Measurements from ENCODE around the gene WFDC5. TPM values are rescaled to one million over a fixed set of nuclear protein-coding genes. Genes with fewer than 3 reads are reported as not detected.

Gene WFDC5
- polyA plus RNA-seq, 1 of the 3 experiments (the other 2 are of a cell fraction) = 0.08 TPM

- TF ChIP-seq RAD21 (IDR thresholded peaks at IDR 0.05; ENCODE audit: low read length) = no peak
- no peak for TF ChIP-seq FOXM1 (IDR thresholded peaks at IDR 0.05; ENCODE audit: low read depth)
- no peak for TF ChIP-seq POLR2AphosphoS5 (IDR thresholded peaks at IDR 0.05; ENCODE audit: low read depth, low read length)
- no peak for TF ChIP-seq JUND (IDR thresholded peaks at IDR 0.05)
- no peaks in the 10 kb centered on the region; a peak in 2 of 4 replicates for H3K4me1 ChIP-seq (ENCODE audit: control insufficient read depth in 1 of 2, insufficient read depth in 2 of 2, low read depth in 1 of 2, low read length in 1 of 2)
- H3K27me3 ChIP-seq (ENCODE audit: insufficient read depth) = no peaks in the 10 kb centered on the region
- no peaks in the 10 kb centered on the region for H3K9me2 ChIP-seq
- H3K9me3 ChIP-seq = no peaks in the 10 kb centered on the region
- no peak overlapping the region for H3K4me3 ChIP-seq (ENCODE audit: low read depth in 2 of 2, low read length in 1 of 2)
- 95% methylated on average over 3 of the region's 3 CpGs for WGBS (ENCODE audit: low lambda C conversion rate)
- no peak overlapping the region for H3K9ac ChIP-seq
- ChIA-PET CTCF (interaction anchor here (2.6 kb wide), 1 partner anchor 29 kb away, joined by 15 read pairs; no protein-coding TSS in a partner anchor), POLR2A (no interaction called here)
- H3K27ac ChIP-seq (ENCODE audit: low read depth in 2 of 2, low read length in 1 of 2) = no peak overlapping the region
- no peaks in the 10 kb centered on the region for H3K79me2 ChIP-seq (ENCODE audit: insufficient read depth)
- H3F3A ChIP-seq (replicated peaks; ENCODE audit: insufficient read depth) = no peaks in the 10 kb centered on the region
- peaks cover 14 to 19% of the 10 kb centered on the region in 2 experiments for H3K36me3 ChIP-seq (replicated peaks in 1 of 2; ENCODE audit: control insufficient read depth in 1 of 2, insufficient read depth in 2 of 2, low read length in 1 of 2)
- H4K20me1 ChIP-seq (ENCODE audit: insufficient read depth) = no peaks in the 10 kb centered on the region
- H2AFZ ChIP-seq (ENCODE audit: low read depth) = no peak overlapping the region
- no peak overlapping the region for H3K4me2 ChIP-seq
- no peak for DNase-seq
Observed at GRCh38 chr20:45073221-45073620, 41.8 kb downstream of the WFDC5 start.

GRCh38 chr20:45072066-45072465 lies 42.9 kb downstream of the WFDC5 start:
- Histone ChIP-seq H2AFZ (ENCODE audit: low read depth) (no peak overlapping the region), H3K4me2 (no peak overlapping the region), H3K9ac (no peak overlapping the region), H3K9me2 (no peaks in the 10 kb centered on the region), H3K4me3 (ENCODE audit: low read depth in 2 of 2, low read length in 1 of 2) (no peak overlapping the region), H4K20me1 (ENCODE audit: insufficient read depth) (no peaks in the 10 kb centered on the region), H3K27me3 (ENCODE audit: insufficient read depth) (no peaks in the 10 kb centered on the region), H3F3A (replicated peaks; ENCODE audit: insufficient read depth) (no peaks in the 10 kb centered on the region), H3K79me2 (ENCODE audit: insufficient read depth) (no peaks in the 10 kb centered on the region), H3K36me3 (replicated peaks in 1 of 2; ENCODE audit: control insufficient read depth in 1 of 2, insufficient read depth in 2 of 2, low read length in 1 of 2) (peaks cover 9 to 19% of the 10 kb centered on the region in 2 experiments), H3K4me1 (ENCODE audit: control insufficient read depth in 1 of 2, insufficient read depth in 2 of 2, low read depth in 1 of 2, low read length in 1 of 2) (no peaks in the 10 kb centered on the region; a peak in 2 of 4 replicates), H3K9me3 (no peaks in the 10 kb centered on the region), H3K27ac (ENCODE audit: low read depth in 2 of 2, low read length in 1 of 2) (no peak overlapping the region)
- POLR2A ChIA-PET = no interaction called here
- CTCF ChIA-PET = interaction anchor here (0.9 to 2.6 kb wide), 5 partner anchors 21 to 37 kb away, joined by 3 to 15 read pairs (median 4); no protein-coding TSS in a partner anchor
- no peak for DNase-seq
- no peak for TF ChIP-seq USF1 (IDR thresholded peaks at IDR 0.05; ENCODE audit: borderline replicate concordance, low read depth)
- no peak for TF ChIP-seq RXRA (IDR thresholded peaks at IDR 0.05; ENCODE audit: borderline replicate concordance, low read depth)
- TF ChIP-seq MAX (IDR thresholded peaks at IDR 0.05; ENCODE audit: low read depth) = no peak
- no peak for TF ChIP-seq USF2 (IDR thresholded peaks at IDR 0.05; ENCODE audit: borderline replicate concordance, low read depth, low read length)
- no peak for TF ChIP-seq PBX3 (IDR thresholded peaks at IDR 0.05)
- no peak for TF ChIP-seq FOSL2 (IDR thresholded peaks at IDR 0.05; ENCODE audit: borderline replicate concordance, low read depth)
- no peak for TF ChIP-seq CTCF (IDR thresholded peaks at IDR 0.05)
- TF ChIP-seq GATA2 (CRISPR knock-in tag; IDR thresholded peaks at IDR 0.05) = no peak
- TF ChIP-seq EZH2phosphoT487 (IDR thresholded peaks at IDR 0.05; ENCODE audit: borderline replicate concordance, low read depth) = no peak
- no peak for TF ChIP-seq MXI1 (IDR thresholded peaks at IDR 0.05; ENCODE audit: low read depth, low read length)
- WGBS (ENCODE audit: low lambda C conversion rate) = 91% methylated on average over 1 of the region's 1 CpG

Data from SK-N-SH (cell line).